GM04503 (cell line): ENCODE results near the gene HUNK.
"Not testable (repeated sequence)": the region's sequence is repeated elsewhere in the genome, so short reads cannot be mapped to it uniquely, and the experiment has no call there.

ENCODE experiments used
- DNase-seq: peaks from one replicate; pipeline ENCODE4 v3.0.0-alpha.2; 2012; ENCODE audit warnings: low read depth

HUNK gene

GRCh38 chr21:31921079-31921478 lies 48.3 kb downstream of the HUNK start:
- no peak for DNase-seq

GRCh38 chr21:31922881-31923280 lies 50.1 kb downstream of the HUNK start:
- DNase-seq, result no peak

GRCh38 chr21:31923756-31924155 lies 50.9 kb downstream of the HUNK start:
- DNase-seq, result no peak

- DNase-seq, result no peak
Observed at GRCh38 chr21:31924548-31924947, 51.7 kb downstream of the HUNK start.

GRCh38 chr21:31926498-31926897 lies 53.7 kb downstream of the HUNK start:
- no peak for DNase-seq

GRCh38 chr21:31927689-31928353 lies 55.0 kb downstream of the HUNK start:
- DNase-seq, result no peak

GRCh38 chr21:31928656-31929055 lies 55.8 kb downstream of the HUNK start:
- no peak for DNase-seq

- DNase-seq, result no peak
Observed at GRCh38 chr21:31929548-31929947, 56.7 kb downstream of the HUNK start.

GRCh38 chr21:31930001-31930400 lies 57.2 kb downstream of the HUNK start:
- no peak for DNase-seq

GRCh38 chr21:31931644-31932469 lies 59.0 kb downstream of the HUNK start:
- DNase-seq, result no peak

GRCh38 chr21:31932470-31932764 lies 59.6 kb downstream of the HUNK start:
- DNase-seq, result no peak

- DNase-seq, result no peak
Observed at GRCh38 chr21:31937303-31937702, 64.5 kb downstream of the HUNK start.

- no peak for DNase-seq
Observed at GRCh38 chr21:31938330-31939301, 65.8 kb downstream of the HUNK start.

- no peak for DNase-seq
Observed at GRCh38 chr21:31941694-31942093, 68.9 kb downstream of the HUNK start.

GRCh38 chr21:31943561-31943960 lies 70.7 kb downstream of the HUNK start:
- no peak for DNase-seq

- no peak for DNase-seq
Observed at GRCh38 chr21:31945141-31945540, 72.3 kb downstream of the HUNK start.

- peak; percentile 80 for DNase-seq
Observed at GRCh38 chr21:31945546-31945945, 72.7 kb downstream of the HUNK start.

- DNase-seq, result no peak
Observed at GRCh38 chr21:31946231-31946630, 73.4 kb downstream of the HUNK start.

GRCh38 chr21:31946876-31947550 lies 74.2 kb downstream of the HUNK start:
- not testable (repeated sequence) for DNase-seq

- no peak for DNase-seq
Observed at GRCh38 chr21:31948676-31949075, 75.9 kb downstream of the HUNK start.

GRCh38 chr21:31952828-31953227 lies 80.0 kb downstream of the HUNK start:
- no peak for DNase-seq

- DNase-seq, result no peak
Observed at GRCh38 chr21:31957631-31958030, 84.8 kb downstream of the HUNK start.
